RWPE1 (cell line): ENCODE measurements around the gene JAKMIP2.

Experiments
- CTCF ChIA-PET: fragments of 350-600 bp; sonication (Branson Sonifier 250); formaldehyde crosslinking; extraction: SDS; loops from one replicate; lab custom pipeline; 2021; lab: Yijun Ruan, JAX
- POLR2A ChIA-PET: fragments of 400-600 bp; formaldehyde crosslinking; extraction: SDS; loops from one replicate; lab custom pipeline; 2020; ENCODE audit warnings: antibody characterized with exemption; ENCODE audit not compliant: low non-redundant PET; lab: Yijun Ruan, JAX
- DNase-seq: peaks from one replicate; pipeline ENCODE4 v3.0.0; 2012; ENCODE audit warnings: low spot score
- H3K27ac ChIP-seq: fragments of 450-650 bp; 2 replicates; pipeline ENCODE4 v1.5.1; 2017
- TF ChIP-seq, protein P1 (sequence below): fragments of 450-650 bp; conservative IDR thresholded peaks from 2 replicates; pipeline ENCODE4 v1.5.1; 2017; ENCODE audit warnings: low read depth, mild to moderate bottlenecking

Gene JAKMIP2

DNA sequence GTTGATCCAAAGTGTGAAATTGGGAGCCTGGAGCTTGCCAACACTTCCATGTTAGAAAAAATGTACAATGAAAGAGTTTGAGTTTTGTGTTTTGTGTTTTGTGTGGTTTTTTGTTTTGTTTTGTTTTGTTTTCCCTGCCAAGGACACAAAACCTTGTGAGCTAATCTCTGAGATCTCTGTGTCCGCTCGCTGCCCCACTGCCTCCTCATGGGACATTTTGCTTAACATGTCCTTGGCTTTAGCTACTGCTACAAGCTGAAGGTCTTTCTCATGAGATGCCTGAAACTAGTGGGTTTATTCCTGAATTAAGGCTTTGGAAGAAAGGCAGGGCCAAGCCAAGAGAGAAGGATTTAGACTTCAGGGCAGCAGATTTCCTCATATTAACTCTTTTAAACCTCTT, 7.3 kb upstream of the JAKMIP2 start:
- DNase-seq = no peak
- TF ChIP-seq, protein P1, sequence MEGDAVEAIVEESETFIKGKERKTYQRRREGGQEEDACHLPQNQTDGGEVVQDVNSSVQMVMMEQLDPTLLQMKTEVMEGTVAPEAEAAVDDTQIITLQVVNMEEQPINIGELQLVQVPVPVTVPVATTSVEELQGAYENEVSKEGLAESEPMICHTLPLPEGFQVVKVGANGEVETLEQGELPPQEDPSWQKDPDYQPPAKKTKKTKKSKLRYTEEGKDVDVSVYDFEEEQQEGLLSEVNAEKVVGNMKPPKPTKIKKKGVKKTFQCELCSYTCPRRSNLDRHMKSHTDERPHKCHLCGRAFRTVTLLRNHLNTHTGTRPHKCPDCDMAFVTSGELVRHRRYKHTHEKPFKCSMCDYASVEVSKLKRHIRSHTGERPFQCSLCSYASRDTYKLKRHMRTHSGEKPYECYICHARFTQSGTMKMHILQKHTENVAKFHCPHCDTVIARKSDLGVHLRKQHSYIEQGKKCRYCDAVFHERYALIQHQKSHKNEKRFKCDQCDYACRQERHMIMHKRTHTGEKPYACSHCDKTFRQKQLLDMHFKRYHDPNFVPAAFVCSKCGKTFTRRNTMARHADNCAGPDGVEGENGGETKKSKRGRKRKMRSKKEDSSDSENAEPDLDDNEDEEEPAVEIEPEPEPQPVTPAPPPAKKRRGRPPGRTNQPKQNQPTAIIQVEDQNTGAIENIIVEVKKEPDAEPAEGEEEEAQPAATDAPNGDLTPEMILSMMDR = no peak
- POLR2A ChIA-PET = no interaction called here
- CTCF ChIA-PET = interaction anchor here (0.6 to 1.4 kb wide), 2 partner anchors 12 to 336 kb away, joined by 3 to 5 read pairs; no protein-coding TSS in a partner anchor
- no peak overlapping the region for H3K27ac ChIP-seq

DNA sequence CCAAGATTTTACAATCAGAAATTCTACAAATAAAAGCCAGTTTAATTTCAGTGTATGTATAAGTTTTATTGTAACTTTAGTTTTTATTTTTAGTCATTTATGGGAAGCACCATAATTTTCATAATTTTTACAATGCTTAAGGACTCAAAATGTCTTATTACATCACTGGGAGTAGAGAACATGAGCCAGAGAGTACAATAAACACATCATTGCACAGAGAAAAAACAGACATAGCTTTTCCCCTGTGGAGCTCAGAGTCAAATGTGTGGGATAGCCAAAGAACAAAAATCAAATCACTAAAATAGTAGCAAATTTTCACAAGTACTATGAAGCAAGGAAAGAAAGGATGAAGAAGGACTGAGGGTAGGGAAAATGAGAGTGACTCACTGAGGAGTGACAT, 5.5 kb upstream of the JAKMIP2 start:
- no peak for DNase-seq
- POLR2A ChIA-PET = no interaction called here
- TF ChIP-seq, protein P1 = no peak
- H3K27ac ChIP-seq = no peak overlapping the region
- CTCF ChIA-PET = interaction anchor here (0.7 kb wide), 1 partner anchor 32 kb away, joined by 4 read pairs; no protein-coding TSS in a partner anchor

DNA sequence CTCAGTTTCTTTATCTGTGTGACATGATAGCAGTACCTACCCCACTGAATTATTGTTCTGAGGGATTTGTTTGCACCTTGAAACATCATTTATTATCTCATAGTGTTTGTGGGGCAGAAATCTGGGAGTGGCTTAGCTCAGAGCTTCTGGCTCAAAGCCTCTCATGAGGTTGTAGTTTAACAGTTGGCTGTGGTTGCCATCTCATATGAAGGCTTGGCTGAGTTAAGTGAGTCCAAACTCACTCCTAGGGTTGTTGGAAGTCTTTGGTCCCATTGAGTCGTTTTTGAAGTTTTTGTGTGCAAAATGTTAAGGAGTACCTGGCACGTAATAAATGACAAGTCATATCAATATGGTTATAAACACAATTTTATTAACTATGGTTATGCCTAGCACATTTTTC, 3.6 kb upstream of the JAKMIP2 start:
- TF ChIP-seq, protein P1 = no peak
- ChIA-PET CTCF (interaction anchor here (0.6 kb wide), 1 partner anchor 159 kb away, joined by 7 read pairs; no protein-coding TSS in a partner anchor), POLR2A (no interaction called here)
- DNase-seq = no peak
- H3K27ac ChIP-seq = no peak overlapping the region

DNA sequence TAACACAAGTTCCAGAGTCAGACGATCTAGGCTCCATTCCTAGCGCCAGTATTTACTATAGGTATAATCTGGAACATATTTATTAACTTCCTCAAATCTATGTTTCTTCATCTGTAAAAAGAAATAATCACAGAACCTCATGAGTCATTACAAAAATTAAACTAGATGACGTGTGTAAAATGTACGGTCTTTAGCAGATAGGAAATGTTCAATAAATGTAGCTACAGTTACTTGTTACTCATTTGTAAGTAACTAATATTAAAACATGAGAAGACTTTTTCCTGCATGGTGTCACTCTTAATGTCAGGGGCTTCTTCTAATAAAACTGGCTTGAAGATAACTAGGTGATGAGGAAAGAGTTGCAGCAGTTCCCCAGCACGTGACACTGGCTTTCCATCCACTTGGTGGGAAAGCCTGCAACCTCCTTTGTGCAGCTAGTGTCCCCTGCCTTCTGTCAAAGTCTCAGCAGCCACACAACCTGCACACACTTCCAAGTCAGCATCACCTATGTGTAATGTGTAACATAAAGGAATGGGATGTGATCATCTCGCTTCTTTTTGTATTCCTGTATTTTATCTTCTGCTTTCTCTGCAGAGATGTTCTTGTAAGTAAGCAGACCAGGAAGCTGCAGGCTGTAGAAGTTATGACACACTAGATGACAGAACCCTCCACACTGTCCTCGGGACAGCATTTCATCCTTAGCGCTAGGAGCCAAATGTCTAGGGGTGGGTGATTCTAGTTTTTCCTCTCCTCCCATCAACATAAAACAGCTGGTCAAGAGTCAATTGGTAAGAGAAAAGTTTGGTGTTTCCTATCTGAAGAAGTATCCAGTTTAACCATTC, 1.8 kb upstream of the JAKMIP2 start:
- H3K27ac ChIP-seq = no peak overlapping the region
- ChIA-PET CTCF (interaction anchor here (0.5 kb wide), 1 partner anchor 214 kb away, joined by 4 read pairs; no protein-coding TSS in a partner anchor), POLR2A (no interaction called here)
- DNase-seq = no peak
- TF ChIP-seq, protein P1 = no peak

DNA sequence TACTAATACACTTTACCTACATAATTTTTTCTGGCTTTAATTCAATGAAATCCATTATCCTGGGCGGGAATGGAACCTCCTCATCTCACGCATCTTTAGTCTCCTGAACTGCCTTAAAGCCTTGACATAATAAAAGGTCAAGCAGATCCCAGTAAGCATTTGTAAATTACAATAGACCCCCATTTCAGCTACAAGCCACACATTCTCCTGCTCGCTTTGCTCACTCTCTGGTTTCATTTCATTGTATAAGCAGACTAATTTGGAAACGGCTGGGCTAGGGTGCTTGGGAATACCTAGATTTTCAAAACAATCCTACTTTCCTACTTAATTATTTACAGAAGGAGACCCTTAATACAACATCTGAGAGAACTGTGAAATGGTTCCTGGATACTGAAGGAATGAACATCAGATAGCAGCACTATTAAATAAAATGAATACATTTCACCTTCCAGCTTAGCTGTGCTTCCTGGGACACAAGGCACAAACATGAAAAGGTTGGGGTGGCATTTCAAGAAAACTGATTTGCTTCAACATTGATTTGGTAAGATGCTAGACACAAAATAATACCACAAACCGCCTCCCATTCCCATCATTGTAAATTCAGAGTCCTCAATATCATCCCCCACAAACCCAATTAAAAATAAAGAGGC, 1.5 kb downstream of the JAKMIP2 start:
- CTCF ChIA-PET = interaction anchor here (0.9 kb wide), 1 partner anchor 42 kb away, joined by 8 read pairs; no protein-coding TSS in a partner anchor
- H3K27ac ChIP-seq = no peak overlapping the region
- POLR2A ChIA-PET = no interaction called here
- no peak for DNase-seq
- TF ChIP-seq, protein P1 = no peak

DNA sequence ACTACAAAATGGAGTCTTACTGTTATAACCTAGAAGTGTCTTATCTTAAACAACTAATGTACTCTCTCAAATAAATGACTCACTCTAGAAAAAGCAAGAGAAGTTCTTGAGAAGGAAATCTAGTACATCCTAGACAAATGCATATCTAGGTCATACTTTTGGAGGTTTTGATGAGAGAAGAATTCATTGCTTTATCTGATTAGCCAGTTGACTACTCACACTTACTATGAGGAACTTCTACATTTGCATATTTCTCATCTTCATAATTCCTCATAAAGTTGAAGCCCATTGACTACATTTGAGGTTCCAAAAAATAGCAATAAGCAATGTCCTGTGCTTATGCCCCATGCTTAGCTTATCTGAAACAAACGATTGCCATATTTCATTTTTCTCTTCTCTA, 2.8 kb downstream of the JAKMIP2 start:
- POLR2A ChIA-PET = no interaction called here
- DNase-seq = no peak
- TF ChIP-seq, protein P1 = no peak
- CTCF ChIA-PET = interaction anchor here (0.7 kb wide), 1 partner anchor 43 kb away, joined by 4 read pairs; no protein-coding TSS in a partner anchor
- H3K27ac ChIP-seq = no peak overlapping the region
